HG03565 (cell line): ENCODE measurements around the gene LIMS1.
"Not testable (repeated sequence)": the region's sequence is repeated elsewhere in the genome, so short reads cannot be mapped to it uniquely, and the experiment has no call there.

Experiments
- ATAC-seq: cut with Tn5 transposase; IDR thresholded peaks from one replicate; pipeline ENCODE4 v1.9.1; 2021; ENCODE audit warnings: mild to moderate bottlenecking, moderate library complexity; ENCODE audit not compliant: unreplicated experiment

The LIMS1 gene

DNA sequence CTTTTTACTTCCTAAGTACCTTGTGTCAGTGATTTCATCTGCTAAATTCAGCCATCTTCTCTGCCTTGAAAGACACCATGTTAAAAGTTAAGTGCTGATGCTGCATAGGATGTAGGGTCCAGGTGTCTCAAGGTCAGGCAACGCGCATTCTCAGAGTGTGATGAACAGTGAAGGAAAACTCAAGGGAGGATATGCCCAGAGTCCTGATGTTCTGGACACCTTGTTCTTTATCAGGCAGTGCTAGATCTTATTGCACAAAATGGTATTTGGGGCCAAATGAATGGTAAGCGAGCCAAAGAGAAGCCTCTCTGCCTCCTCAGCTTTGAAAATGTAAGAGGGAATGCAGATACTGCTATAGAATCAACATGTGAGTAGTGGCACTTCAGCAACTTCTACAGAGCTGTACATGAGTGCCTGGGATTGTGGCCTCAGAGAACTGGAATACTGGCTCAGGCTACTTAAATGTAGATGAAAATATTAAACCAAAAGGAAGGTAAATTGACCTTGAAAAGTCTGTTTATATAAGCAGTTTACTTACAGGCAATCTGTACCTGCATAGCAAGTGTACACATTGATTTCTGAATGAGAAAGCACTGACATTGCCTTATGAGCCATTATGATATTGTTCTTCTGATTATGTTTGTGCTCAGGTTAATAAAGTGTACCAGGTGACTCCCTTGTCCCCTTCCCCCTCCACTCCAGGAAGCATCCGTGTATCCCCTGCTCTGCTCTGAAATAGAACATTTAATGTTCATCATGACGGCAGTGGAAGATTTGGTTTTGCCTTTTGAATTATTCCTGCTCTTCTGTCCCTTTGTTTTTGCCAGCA, 98.3 kb downstream of the LIMS1 start:
- no peak for ATAC-seq

DNA sequence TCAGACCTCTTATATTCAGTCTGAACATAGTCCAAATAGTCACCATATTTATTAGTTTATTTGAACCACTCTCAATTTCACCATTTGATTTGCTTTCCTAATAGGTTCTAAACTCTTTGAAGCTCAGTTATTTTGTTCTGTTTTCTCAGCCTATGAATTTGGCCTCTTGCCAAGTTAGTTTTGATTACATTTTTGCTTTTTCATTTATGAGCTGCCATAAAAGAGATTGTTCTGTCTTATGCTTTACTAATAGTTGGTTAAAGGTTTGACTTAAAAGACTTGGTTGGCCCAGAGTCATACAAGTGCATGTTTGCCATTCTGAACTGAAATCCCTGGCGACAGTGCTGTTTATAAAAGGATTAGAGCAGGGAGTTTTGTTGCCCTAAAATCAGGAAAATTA, 99.1 kb downstream of the LIMS1 start:
- ATAC-seq, result no peak

DNA sequence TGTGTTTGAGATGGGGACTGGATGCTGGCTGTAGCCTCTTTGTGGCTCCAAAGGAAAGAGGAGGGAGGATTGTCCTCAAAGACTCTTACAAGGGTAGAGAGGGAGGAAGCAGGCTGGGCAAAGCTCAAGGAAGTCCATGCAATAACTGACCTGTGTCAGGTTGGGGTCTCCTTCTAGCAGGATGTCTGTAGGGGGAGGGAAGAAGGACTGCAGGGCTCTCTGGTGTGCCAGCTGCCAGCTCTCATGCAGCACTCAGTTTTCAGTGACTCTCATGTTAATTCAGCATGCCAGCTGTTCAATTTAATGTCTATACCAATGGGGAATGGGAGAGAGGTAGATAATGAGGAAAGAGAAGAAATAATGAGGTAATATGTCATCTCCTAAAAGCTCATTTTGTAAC, 99.7 kb downstream of the LIMS1 start:
- no peak for ATAC-seq

DNA sequence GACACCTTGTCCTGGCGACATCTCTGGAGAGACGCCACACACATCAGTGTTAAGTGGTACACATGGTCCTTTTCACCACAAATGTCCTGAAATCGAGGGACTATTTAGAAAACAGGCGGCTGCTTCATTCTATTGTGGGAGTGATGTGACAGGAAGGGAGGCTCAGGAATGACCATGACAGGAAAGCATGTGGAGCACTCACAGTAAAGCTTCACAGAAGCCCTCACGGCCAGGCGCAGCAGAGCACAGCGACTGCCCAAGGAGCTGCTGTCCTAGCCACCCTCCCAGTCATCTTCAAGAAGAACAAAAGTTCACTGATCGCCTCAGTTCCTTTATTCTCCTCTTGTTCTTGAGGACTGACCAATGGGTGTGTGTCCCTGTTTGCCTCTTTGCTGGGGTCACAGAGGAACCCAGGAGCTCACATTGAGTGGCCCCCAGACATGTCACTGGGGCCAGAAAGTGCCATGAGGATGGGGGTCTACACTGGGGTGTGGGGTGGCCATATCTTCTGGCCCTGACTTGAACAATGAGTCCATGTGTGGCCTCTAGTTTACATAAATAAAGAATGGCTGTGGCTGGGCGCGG, 100.4 kb downstream of the LIMS1 start:
- no peak for ATAC-seq

DNA sequence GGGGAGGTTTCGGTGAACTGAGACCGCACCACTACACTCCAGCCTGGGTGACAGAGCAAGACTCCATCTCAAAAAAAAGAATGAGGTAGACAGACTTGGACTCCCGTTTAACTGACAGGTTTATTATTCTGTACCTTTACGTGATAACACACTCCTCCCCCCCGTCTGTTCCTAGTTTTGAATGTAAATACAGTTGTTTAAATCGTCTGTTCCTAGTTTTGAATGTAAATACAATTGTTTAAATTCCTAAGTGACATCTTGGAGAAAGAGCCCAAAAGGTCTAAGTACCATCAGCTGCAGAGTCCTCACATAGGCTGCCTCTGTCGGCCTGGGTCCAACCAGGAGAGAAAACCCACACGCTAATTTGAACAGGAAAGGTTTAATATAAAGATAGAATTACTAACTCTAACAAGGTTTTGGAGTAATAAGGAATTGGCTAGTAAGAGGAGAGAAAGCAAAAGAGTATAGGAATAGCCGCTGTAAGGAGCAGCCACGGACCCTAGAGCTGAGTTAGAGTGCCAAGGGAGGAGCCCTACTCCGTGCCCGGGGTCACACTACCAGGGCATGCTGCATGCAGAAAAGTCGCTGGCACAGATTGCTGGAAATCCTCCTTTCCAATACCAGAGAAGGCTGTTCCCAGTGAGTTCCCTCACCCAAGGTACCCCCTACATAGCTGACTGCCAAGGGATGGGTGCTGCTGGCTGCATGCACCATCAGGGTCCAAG, 101.5 kb downstream of the LIMS1 start:
- ATAC-seq, result peak; percentile 2

DNA sequence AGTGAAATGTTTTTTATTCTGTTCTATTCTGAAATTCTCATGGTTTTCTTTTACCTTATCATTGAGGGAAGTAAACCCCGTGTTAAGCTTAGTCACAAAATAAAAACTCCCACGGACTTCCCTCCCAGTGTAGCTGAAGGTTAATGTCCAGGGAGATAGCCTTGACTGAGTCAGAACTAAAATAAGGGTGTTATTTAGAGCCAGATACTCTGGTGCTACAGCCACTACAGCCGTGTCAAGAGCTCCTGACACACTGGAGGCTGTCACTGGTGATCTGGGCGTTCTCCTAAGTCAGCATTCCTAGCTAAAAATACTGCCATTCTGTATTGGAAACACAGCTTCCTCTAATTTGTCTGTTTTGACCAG, 103.0 kb downstream of the LIMS1 start:
- peak; percentile 40 for ATAC-seq

DNA sequence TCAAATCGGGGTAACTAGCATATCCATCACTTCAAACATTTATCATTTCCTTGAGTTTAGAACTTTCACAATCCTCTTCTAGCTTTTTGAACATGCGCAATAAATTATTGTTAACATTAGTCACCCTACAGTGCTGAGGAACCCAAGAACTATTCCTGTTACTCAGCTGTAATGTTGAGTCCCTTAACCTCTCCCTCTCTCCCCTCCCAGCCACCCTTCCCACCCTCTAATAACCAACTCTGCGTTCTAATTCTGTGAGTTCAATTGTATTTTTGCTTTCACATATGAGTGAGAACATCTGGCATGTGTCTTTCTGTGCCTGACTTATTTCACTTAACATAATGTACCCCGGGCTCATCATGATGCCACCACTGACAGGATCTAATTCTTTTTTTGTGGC, 106.5 kb downstream of the LIMS1 start:
- no peak for ATAC-seq

DNA sequence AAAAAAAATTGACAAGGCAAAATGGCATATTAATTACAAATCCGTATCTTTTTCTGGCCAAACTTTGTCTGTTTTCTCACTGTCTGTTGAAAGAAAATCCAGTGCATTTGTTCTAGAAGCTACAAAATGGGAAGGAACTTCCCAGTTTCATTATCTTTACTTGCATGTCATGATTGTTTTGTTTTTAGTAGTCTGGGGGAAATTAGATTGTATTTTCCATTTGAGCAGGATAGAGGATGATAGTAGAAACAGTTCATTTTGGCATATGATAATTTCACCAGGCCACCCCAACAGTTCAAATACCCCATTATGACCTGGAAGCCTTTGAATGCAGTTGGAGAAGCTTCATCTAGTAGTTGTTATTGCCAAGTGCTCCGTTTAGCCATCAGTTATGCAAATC, 107.5 kb downstream of the LIMS1 start:
- no peak for ATAC-seq

DNA sequence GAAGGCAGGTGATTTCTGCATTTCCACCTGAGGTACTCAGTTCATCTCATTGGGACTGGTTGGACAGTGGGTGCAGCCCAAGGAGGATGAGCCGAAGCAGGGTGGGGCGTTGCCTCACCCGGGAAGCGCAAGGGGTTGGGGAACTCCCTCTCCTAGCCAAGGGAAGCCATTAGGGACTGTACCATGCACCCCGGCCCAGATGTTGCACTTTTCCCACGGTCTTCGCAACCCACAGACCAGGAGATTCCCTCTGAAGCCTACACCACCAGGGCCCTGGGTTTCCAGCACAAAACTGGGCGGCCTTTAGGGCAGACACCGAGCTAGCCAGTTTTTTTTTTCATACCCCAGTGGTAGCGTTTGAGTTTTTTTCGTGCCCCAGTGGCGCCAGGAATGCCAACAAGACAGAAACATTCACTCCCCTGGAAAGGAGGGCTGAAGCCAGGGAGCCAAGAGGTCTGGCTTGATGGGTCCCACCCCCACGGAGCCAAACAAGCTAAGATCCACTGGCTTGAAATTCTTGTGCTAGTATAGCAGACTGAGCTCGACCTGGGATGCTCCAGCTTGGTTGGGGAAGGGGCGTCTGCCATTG, 109.1 kb downstream of the LIMS1 start:
- ATAC-seq, result no peak

DNA sequence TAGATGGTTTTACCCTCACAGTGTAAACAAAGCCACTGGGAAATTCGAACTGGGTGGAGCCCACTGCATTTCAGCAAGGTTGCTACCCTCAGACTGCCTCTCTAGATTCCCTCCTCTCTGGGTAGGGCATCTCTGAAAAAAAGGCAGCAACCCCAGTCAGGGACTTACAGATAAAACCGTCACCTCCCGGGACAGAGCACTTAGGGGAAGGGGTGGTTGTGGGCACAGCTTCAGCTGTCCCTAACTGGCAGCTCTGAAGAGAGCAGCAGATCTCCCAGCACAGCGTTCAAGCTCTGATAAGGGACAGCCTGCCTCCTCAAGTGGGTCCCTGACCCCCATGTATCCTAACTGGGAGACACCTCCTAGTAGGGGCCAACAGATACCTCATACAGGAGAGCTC, 109.6 kb downstream of the LIMS1 start:
- not testable (repeated sequence) for ATAC-seq

DNA sequence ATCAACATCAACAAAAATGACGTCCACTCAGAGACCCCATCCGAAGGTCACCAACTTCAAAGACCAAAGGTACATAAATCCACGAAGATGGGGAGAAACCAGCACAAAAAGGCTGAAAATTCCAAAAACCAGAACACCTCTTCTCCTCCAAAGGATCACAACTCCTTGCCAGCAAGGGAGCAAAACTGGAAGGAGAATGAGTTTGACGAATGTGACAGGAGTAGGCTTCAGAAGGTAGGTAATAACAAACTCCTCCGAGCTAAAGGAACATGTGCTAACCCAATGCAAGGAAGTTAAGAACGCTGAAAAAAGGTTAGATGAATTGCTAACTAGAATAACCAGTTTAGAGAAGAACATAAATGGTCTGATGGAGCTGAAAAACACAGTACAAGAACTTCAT, 110.2 kb downstream of the LIMS1 start:
- not testable (repeated sequence) for ATAC-seq

DNA sequence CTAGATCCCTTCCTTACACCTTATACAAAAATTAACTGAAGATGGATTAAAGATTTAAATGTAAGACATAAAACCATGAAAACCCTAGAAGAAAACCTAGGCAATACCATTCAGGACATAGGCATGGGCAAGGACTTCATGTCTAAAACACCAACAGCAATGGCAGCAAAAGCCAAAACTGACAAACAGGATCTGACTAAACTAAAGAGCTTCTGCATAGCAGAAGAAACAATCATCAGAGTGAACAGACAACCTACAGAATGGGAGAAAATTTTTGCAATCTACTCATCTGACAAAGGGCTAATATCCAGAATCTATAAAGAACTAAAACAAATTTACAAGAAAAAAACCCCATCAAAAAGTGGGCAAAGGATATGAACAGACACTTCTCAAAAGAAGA, 114.5 kb downstream of the LIMS1 start:
- not testable (repeated sequence) for ATAC-seq

DNA sequence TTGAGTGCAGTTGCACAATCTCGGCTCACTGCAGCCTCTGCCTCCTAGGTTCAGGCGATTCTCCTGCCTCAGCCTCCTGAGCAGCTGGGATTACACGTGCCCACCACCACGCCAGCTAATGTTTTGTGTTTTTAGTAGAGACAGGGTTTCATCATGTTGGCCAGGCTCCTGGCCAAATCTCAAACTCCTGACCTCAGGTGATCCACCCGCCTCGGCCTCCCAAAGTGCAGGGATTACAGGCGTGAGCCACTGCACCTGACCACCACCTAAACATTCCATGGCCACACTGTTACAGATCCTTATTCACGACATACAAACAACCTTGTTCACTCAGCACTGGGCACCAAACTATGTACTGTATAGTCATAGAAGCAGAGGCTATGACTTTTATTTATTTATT, 116.2 kb downstream of the LIMS1 start:
- not testable (repeated sequence) for ATAC-seq

DNA sequence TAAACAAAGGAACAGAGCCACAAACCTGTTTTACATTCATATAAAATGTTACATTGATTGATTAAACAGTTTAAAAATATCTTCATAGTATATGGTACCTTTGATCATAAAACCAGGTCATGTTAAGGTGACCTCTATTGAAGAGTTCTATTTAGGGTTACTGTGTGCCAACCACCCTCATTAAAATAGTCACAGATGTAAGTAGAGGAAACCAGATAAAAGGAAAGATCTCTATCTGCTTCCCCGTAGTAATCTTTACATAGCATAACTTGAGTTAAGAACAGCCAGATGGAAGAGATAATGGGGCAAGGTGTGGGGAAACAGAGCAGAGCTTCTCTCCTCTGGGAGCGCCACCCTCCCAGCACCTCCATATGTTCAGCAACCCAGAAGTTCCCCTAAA, 117.2 kb downstream of the LIMS1 start:
- ATAC-seq, result not testable (repeated sequence)

DNA sequence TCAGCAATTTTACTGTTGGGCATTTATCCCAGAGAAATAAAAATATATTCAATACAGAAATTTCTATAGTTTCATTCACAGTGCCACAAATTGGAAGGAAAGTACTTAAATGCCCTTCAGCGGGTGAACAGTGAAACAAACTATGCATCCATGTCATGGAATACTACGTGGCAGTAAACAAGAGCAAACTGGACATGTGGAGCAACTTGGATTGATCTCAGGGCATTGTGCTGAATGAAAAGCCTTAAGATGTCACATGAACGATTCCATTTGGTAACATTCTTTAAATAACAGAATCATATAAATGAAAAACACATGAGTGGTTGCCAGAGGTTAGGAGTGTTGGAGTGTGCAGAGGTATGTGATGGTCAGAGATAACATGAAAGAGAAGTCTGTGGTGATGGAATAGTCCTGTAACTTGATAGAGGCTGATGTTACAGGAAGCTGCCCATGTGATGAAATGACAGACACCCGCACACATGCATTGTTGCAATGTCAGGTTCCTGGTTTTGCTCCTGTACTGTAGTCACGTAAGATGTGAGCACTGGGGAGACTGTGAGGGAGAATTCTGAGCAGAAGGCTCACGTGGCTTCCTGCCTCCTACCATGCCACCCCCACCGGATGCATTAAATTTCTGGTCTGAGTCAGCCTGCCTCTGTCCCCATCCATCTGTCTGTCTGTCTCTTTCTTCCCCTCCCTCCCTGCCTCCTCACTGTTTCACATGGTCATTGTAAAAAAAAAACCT, 118.1 kb downstream of the LIMS1 start:
- peak; percentile 94 for ATAC-seq

DNA sequence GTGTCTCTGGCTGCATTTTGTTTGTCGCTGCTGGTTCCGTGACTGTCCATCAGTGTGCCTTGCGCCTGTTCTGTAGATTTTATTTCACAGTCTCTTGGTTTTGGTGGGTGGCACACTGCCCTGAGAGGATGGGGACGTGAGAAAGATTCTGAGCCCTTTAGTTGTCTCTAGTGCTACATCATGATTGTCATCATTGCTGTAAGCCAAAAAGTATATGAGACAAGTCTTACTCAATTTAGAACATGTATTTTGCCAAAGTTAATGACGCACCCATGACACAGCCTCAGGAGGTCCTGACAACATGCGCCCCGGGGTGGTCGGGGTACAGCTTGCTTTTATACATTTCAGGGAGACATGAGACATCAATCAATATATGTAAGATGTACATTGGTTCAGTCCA, 119.2 kb downstream of the LIMS1 start:
- not testable (repeated sequence) for ATAC-seq

DNA sequence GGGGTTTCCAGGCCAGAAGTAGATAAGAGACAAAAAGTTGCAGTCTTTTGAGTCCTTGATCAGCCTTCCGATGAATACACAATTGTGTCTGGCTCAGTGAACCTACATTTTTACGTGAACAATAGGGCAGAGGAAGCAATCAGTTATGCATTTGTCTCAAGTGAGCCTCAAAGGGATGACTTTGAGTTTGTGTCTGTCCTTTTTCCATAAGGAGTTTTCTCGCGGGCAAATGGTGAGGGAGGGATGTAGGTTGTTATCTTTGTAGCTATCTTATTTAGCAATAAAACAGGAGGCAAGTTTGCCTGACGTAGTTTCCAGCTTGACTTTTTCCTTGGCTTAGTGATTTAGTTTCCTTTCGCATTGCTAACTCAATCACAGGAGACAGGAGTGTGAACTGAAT, 119.6 kb downstream of the LIMS1 start:
- ATAC-seq, result not testable (repeated sequence)

DNA sequence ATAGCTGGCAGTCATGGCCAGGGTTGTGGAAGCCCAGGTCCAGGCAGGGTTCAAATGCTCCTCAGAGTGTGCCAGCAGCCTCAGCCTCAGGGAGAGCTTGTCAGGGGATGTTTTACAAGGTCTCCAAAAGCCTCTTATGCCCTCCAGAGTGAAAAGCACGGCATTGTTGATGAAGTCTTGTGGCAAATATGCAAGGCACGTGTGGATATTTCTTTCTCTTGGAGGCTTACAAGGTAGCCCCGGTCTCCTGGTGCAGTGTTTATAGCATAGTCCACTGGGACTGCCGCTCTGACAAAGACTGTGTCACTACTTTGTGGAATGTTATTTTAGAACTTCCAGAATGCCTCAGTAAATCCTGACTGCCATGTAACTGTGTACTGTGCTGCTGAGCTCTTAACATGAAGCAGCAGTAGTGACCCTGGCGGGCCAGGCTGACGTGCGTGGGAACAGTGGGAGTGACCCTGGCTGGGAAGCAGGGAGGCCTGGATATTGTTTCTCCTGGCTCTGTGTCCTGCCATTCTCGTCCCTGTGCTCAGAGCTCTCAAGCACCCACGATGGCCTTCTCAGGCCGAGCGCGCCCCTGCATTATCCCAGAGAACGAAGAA, 120.4 kb downstream of the LIMS1 start:
- not testable (repeated sequence) for ATAC-seq

DNA sequence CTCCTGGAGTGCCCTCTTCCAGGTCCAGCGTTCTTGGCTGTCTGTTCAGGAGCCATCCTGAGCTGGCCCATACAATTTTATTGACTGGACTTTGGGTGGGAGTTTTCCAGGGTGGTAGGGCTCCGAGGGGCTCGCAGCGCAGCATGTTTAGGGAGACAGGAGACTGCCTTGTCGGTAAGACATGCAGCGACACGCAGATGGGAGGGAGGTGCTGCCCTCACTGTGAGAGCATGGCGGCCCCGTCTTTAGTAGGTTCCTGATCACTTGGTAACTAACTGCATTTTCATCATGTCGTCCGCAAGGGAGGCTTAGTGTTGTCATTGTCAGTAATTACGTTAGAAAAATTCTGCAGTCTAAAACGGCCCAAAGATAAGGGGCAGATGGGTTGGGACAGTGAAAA, 121.0 kb downstream of the LIMS1 start:
- not testable (repeated sequence) for ATAC-seq

DNA sequence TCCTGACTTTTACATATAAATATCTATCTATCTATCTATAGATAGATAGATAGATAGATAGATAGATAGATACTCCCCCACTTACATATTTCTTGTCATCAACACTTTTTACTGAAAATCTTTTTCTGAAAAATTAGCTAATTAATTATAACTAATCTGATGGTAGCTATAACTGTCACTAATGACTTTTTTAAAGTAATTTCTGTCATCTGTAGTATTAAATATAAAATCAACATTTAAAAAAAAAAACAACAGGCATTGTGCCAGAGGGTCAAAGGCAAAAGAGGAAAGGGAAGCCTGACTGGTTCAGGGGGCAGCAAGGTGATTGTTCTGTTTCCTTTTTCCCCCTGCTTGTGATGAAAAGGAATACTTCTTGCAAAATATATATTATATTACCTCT, 122.0 kb downstream of the LIMS1 start:
- not testable (repeated sequence) for ATAC-seq
